ENCODE results near the gene BAIAP3. TPM values are rescaled to one million over a fixed set of nuclear protein-coding genes. Genes with fewer than 3 reads are reported as not detected.
A peak's percentile ranks its signal among the peaks of the same experiment; 100 is the strongest.

BAIAP3 gene
- total RNA-seq, 1 donor from 2014 or later = 8.4 TPM

DNA sequence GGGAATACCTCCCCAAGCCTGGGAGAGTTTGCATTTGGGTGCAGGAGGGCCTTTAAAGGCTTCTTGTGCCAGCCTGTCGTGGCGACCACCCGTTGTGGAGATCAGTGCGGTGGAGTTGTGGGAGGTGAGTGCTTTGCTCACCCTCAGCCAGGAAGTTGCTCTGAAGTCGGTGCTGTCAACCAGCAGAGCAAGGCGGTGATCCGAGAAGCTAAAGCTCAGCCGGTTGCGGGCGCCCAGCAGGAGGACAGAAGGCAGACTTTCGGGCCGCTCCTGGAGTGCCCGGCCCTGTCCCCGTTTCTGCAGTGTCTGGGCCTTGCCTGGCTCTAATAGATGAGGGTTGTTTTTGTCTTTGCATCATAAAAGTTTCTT, 22.6 kb upstream of the BAIAP3 start:
- ATAC-seq (no peak), DNase-seq (no peak)
- no peaks in the 10 kb centered on the region for H3K9me3 ChIP-seq
- no peak for TF ChIP-seq CTCF (IDR thresholded peaks at IDR 0.05)
- intact Hi-C loops (cut with DNase I) = no loop called here
- no peaks in the 10 kb centered on the region for H3K27me3 ChIP-seq (ENCODE audit: low read depth)
- peaks cover 28% of the 10 kb centered on the region for H3K4me1 ChIP-seq
- H3K36me3 ChIP-seq = peaks cover 34% of the 10 kb centered on the region
- peak overlapping the region; percentile 79 for H3K4me3 ChIP-seq
- peak overlapping the region; percentile 74 for H3K27ac ChIP-seq

GRCh38 chr16:1311212-1311737, 22.2 kb upstream of the BAIAP3 start:
- Histone ChIP-seq H3K27me3 (ENCODE audit: low read depth) (no peaks in the 10 kb centered on the region), H3K36me3 (peaks cover 39% of the 10 kb centered on the region), H3K4me3 (peak overlapping the region; percentile 79), H3K27ac (peak overlapping the region; percentile 32), H3K4me1 (peaks cover 28% of the 10 kb centered on the region), H3K9me3 (no peaks in the 10 kb centered on the region)
- intact Hi-C loops (cut with DNase I) = no loop called here
- DNase-seq (no peak), ATAC-seq (no peak)
- TF ChIP-seq CTCF (IDR thresholded peaks at IDR 0.05) = no peak

- H3K4me3 ChIP-seq = peak overlapping the region; percentile 79
- H3K4me1 ChIP-seq = peaks cover 28% of the 10 kb centered on the region
- intact Hi-C loops (cut with DNase I) = no loop called here
- peaks cover 45% of the 10 kb centered on the region for H3K36me3 ChIP-seq
- peak overlapping the region; percentile 32 for H3K27ac ChIP-seq
- no peak for TF ChIP-seq CTCF (IDR thresholded peaks at IDR 0.05)
- ATAC-seq = no peak
- H3K9me3 ChIP-seq = no peaks in the 10 kb centered on the region
- H3K27me3 ChIP-seq (ENCODE audit: low read depth) = no peaks in the 10 kb centered on the region
- DNase-seq = no peak
These were observed 21.5 kb upstream of the BAIAP3 start for GRCh38 chr16:1311738-1312466.

DNA sequence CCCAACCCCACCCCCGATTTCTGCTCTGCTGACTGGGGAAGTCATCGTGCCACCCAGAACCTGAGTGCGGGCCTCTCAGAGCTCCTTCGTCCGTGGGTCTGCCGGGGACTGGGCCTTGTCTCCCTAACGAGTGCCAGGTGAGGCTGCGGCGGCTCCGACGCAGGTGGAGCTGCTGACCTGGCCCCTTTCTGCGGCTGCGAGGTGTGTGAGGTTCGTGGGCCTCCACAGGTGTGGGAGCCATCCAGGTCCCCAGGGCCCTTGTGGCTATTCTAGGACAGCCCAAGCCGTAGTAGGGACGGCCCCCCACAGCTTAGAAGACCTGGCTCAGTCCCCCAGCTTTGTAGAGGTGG, 21.0 kb upstream of the BAIAP3 start:
- DNase-seq = no peak
- H3K27me3 ChIP-seq (ENCODE audit: low read depth) = no peaks in the 10 kb centered on the region
- no peaks in the 10 kb centered on the region for H3K9me3 ChIP-seq
- intact Hi-C loops (cut with DNase I) = no loop called here
- H3K36me3 ChIP-seq = peaks cover 51% of the 10 kb centered on the region
- no peak overlapping the region for H3K27ac ChIP-seq
- TF ChIP-seq CTCF (IDR thresholded peaks at IDR 0.05) = no peak
- H3K4me1 ChIP-seq = peaks cover 28% of the 10 kb centered on the region
- H3K4me3 ChIP-seq = peak overlapping the region; percentile 79
- no peak for ATAC-seq

GRCh38 chr16:1312903-1313302, 20.5 kb upstream of the BAIAP3 start:
- Histone ChIP-seq H3K9me3 (no peaks in the 10 kb centered on the region), H3K4me3 (no peak overlapping the region), H3K4me1 (peaks cover 28% of the 10 kb centered on the region), H3K36me3 (peaks cover 55% of the 10 kb centered on the region), H3K27ac (no peak overlapping the region), H3K27me3 (ENCODE audit: low read depth) (no peaks in the 10 kb centered on the region)
- ATAC-seq (no peak), DNase-seq (no peak)
- TF ChIP-seq CTCF (IDR thresholded peaks at IDR 0.05) = no peak
- intact Hi-C loops (cut with DNase I) = no loop called here
